Stomach (tissue), 4 donors: ENCODE measurements around the gene CD72.
"Not testable (repeated sequence)": the region's sequence is repeated elsewhere in the genome, so short reads cannot be mapped to it uniquely, and the experiment has no call there.

Experiments used
- EP300 ChIP-seq: sonication (generic); formaldehyde crosslinking; IDR thresholded peaks from one replicate; pipeline ENCODE4 v1.6.1; 2017; ENCODE audit warnings: antibody characterized with exemption
- TF ChIP-seq, protein P1 (sequence below), 7 experiments: fragments of 450-650 bp in 4 of 7; fragments of 200-600 bp in 3 of 7; sonication (generic) in 3 of 7; IDR thresholded peaks; one replicate each; pipeline ENCODE4 v1.5.1; 2016 to 2019; ENCODE audit warnings: antibody characterized with exemption in 7 of 7, control low read depth in 2 of 7, mild to moderate bottlenecking in 1 of 7

- TF ChIP-seq, protein P1, sequence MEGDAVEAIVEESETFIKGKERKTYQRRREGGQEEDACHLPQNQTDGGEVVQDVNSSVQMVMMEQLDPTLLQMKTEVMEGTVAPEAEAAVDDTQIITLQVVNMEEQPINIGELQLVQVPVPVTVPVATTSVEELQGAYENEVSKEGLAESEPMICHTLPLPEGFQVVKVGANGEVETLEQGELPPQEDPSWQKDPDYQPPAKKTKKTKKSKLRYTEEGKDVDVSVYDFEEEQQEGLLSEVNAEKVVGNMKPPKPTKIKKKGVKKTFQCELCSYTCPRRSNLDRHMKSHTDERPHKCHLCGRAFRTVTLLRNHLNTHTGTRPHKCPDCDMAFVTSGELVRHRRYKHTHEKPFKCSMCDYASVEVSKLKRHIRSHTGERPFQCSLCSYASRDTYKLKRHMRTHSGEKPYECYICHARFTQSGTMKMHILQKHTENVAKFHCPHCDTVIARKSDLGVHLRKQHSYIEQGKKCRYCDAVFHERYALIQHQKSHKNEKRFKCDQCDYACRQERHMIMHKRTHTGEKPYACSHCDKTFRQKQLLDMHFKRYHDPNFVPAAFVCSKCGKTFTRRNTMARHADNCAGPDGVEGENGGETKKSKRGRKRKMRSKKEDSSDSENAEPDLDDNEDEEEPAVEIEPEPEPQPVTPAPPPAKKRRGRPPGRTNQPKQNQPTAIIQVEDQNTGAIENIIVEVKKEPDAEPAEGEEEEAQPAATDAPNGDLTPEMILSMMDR (IDR thresholded peaks at IDR 0.05), result not testable (repeated sequence)
- not testable (repeated sequence) for TF ChIP-seq EP300
These were observed 27.5 kb upstream of the CD72 start for GRCh38 chr9:35645736-35646135.
